SK-N-SH treated with all-trans-retinoic acid at 6 μM for 48 hours (cell line): ENCODE data around the gene DNER.

Experiments used
- ARNTL ChIP-seq: fragments of 450-650 bp; formaldehyde crosslinking; IDR thresholded peaks from 2 replicates; pipeline ENCODE4 v1.5.0; 2020; ENCODE audit warnings: low read depth, mild to moderate bottlenecking, moderate library complexity, borderline replicate concordance
- GLIS3 ChIP-seq: fragments of 250-450 bp; sonication (Bioruptor Pico); IDR thresholded peaks from 2 replicates; pipeline ENCODE4 v1.5.0; 2020; ENCODE audit warnings: mild to moderate bottlenecking, moderate library complexity
- ISL1 ChIP-seq: fragments of 250-450 bp; sonication (Bioruptor Pico); IDR thresholded peaks from 2 replicates; pipeline ENCODE4 v2.1.2; 2022; ENCODE audit warnings: mild to moderate bottlenecking, moderate library complexity
- TOX ChIP-seq: fragments of 250-450 bp; sonication (Bioruptor Pico); IDR thresholded peaks from 2 replicates; pipeline ENCODE4 v1.8.0; 2021; ENCODE audit warnings: mild to moderate bottlenecking, moderate library complexity, borderline replicate concordance
- TSHZ2 ChIP-seq: fragments of 250-450 bp; sonication (Bioruptor Pico); IDR thresholded peaks from 2 replicates; pipeline ENCODE4 v1.5.0; 2020; ENCODE audit warnings: mild to moderate bottlenecking, moderate library complexity
- ZFP3 ChIP-seq: fragments of 250-450 bp; sonication (Bioruptor Pico); IDR thresholded peaks from 2 replicates; pipeline ENCODE4 v1.5.0; 2020; ENCODE audit warnings: mild to moderate bottlenecking, moderate library complexity
- ZNF565 ChIP-seq: fragments of 450-650 bp; formaldehyde crosslinking; conservative IDR thresholded peaks from 2 replicates; pipeline ENCODE4 v1.5.0; 2020; ENCODE audit warnings: low read depth, mild to moderate bottlenecking, moderate library complexity
- ZNF70 ChIP-seq: fragments of 450-650 bp; formaldehyde crosslinking; IDR thresholded peaks from 2 replicates; pipeline ENCODE4 v1.5.0; 2020; ENCODE audit warnings: mild to moderate bottlenecking, moderate library complexity

GRCh38 chr2:229474125-229474524 is 240.2 kb downstream of the DNER start:
- TF ChIP-seq ZFP3 (CRISPR knock-in tag) (no peak), TOX (CRISPR knock-in tag) (no peak), ZNF565 (no peak), ISL1 (CRISPR knock-in tag) (no peak), ARNTL (no peak), GLIS3 (CRISPR knock-in tag) (no peak), ZNF70 (CRISPR knock-in tag) (no peak), TSHZ2 (CRISPR knock-in tag) (no peak)
